A673 (cell line): ENCODE results near the gene RSRC1. TPM values are rescaled to one million over a fixed set of nuclear protein-coding genes. Genes with fewer than 3 reads are reported as not detected.

ENCODE experiments used
- BruUV-seq: library from RNA; stranded (reverse); fragments of 400-500 nt; replicated peaks from 2 replicates; lab custom pipeline; 2021; lab: Mats Ljungman, UMichigan
- CTCF ChIA-PET: fragments of 300-600 bp; sonication (Branson Sonifier 250); formaldehyde crosslinking; loops from one replicate; lab custom pipeline; 2022; ENCODE audit warnings: antibody characterized with exemption; lab: Charles Lee
- POLR2A ChIA-PET: fragments of 300-600 bp; sonication (Branson Sonifier 250); formaldehyde crosslinking; loops from one replicate; lab custom pipeline; 2022; ENCODE audit warnings: antibody characterized with exemption; ENCODE audit not compliant: low non-redundant PET; lab: Charles Lee
- DNase-seq: peaks from one replicate; pipeline ENCODE4 v3.0.0-alpha.2; 2015; ENCODE audit warnings: low spot score
- H3K27ac ChIP-seq: fragments of 200-600 bp; sonication (generic); 2 replicates; pipeline ENCODE4 v1.5.1; 2016; ENCODE audit warnings: mixed run types, low read depth, mild to moderate bottlenecking, mixed read lengths, antibody characterized with exemption, low read length; ENCODE audit not compliant: poor library complexity, severe bottlenecking
- H3K27me3 ChIP-seq: fragments of 200-600 bp; sonication (generic); replicated peaks from 2 replicates; pipeline ENCODE4 v1.6.1; 2017; ENCODE audit warnings: mixed run types, low read depth, mild to moderate bottlenecking, mixed read lengths, antibody characterized with exemption, low read length; ENCODE audit not compliant: insufficient read depth, poor library complexity
- H3K36me3 ChIP-seq: fragments of 200-600 bp; sonication (generic); 2 replicates; pipeline ENCODE4 v1.6.1; 2016; ENCODE audit warnings: mixed run types, mild to moderate bottlenecking, mixed read lengths, antibody characterized with exemption, low read length; ENCODE audit not compliant: insufficient read depth, poor library complexity, severe bottlenecking
- H3K4me1 ChIP-seq: fragments of 200-600 bp; sonication (generic); 2 replicates; pipeline ENCODE4 v1.6.1; 2017; ENCODE audit warnings: mixed run types, mild to moderate bottlenecking, mixed read lengths, antibody characterized with exemption, low read length; ENCODE audit not compliant: insufficient read depth, poor library complexity, severe bottlenecking
- H3K4me3 ChIP-seq: fragments of 200-600 bp; sonication (generic); 2 replicates; pipeline ENCODE4 v1.5.1; 2016; ENCODE audit warnings: low read depth, mixed run types, mild to moderate bottlenecking, mixed read lengths, low read length; ENCODE audit not compliant: poor library complexity, severe bottlenecking
- H3K9me3 ChIP-seq: fragments of 200-600 bp; sonication (generic); 2 replicates; pipeline ENCODE4 v1.6.1; 2016; ENCODE audit warnings: mixed run types, low read depth, mild to moderate bottlenecking, mixed read lengths, antibody characterized with exemption, low read length; ENCODE audit not compliant: poor library complexity, severe bottlenecking
- CTCF ChIP-seq: fragments of 300-800, 200-600 bp; sonication (generic); conservative IDR thresholded peaks from 2 replicates; pipeline ENCODE4 v1.5.1; 2017; ENCODE audit warnings: low read depth, mild to moderate bottlenecking, antibody characterized with exemption, low read length, moderate library complexity, mixed read lengths
- EZH2 ChIP-seq: fragments of 200-600 bp; sonication (generic); IDR thresholded peaks from 2 replicates; pipeline ENCODE4 v1.6.1; 2017; ENCODE audit warnings: borderline replicate concordance, low read depth, mild to moderate bottlenecking, mixed read lengths, antibody characterized with exemption, low read length; ENCODE audit not compliant: poor library complexity, severe bottlenecking
- intact Hi-C: fragments of 100-400 bp; cut with micrococcal nuclease; formaldehyde crosslinking; loops from one replicate; pipeline ENCODE4 v1.10.0; 2022; ENCODE audit not compliant: unreplicated experiment
- total RNA-seq: library from RNA; stranded (reverse); gene quantifications from 2 replicates; pipeline ENCODE4 v1.2.3, GENCODE V29; 2021

The RSRC1 gene
- total RNA-seq, 1 experiment from 2014 or later = 59.4 TPM

GRCh38 chr3:158127250-158128219 is 17.6 kb downstream of the RSRC1 start:
- H3K27me3 ChIP-seq = no peaks in the 10 kb centered on the region
- no peak overlapping the region for H3K4me3 ChIP-seq
- no peaks in the 10 kb centered on the region for H3K4me1 ChIP-seq
- peaks cover 32% of the 10 kb centered on the region for H3K36me3 ChIP-seq
- TF ChIP-seq EZH2 (no peak), CTCF (no peak)
- no peak for DNase-seq
- no TSS peak for BruUV-seq
- ChIA-PET POLR2A (no interaction called here), CTCF (no interaction called here)
- no peak overlapping the region for H3K27ac ChIP-seq
- H3K9me3 ChIP-seq = no peaks in the 10 kb centered on the region
- intact Hi-C loops = no loop called here

GRCh38 chr3:158128755-158129154 is 18.9 kb downstream of the RSRC1 start:
- TF ChIP-seq CTCF (no peak), EZH2 (no peak)
- no peak for DNase-seq
- no peak overlapping the region for H3K27ac ChIP-seq
- no TSS peak for BruUV-seq
- ChIA-PET CTCF (no interaction called here), POLR2A (no interaction called here)
- no peaks in the 10 kb centered on the region for H3K9me3 ChIP-seq
- intact Hi-C loops = no loop called here
- no peak overlapping the region for H3K4me3 ChIP-seq
- H3K36me3 ChIP-seq = peaks cover 27% of the 10 kb centered on the region
- H3K27me3 ChIP-seq = no peaks in the 10 kb centered on the region
- no peaks in the 10 kb centered on the region for H3K4me1 ChIP-seq

GRCh38 chr3:158134363-158134762 is 24.5 kb downstream of the RSRC1 start:
- Histone ChIP-seq H3K36me3 (no peaks in the 10 kb centered on the region), H3K4me1 (no peaks in the 10 kb centered on the region), H3K27ac (no peak overlapping the region), H3K4me3 (no peak overlapping the region), H3K9me3 (no peaks in the 10 kb centered on the region), H3K27me3 (no peaks in the 10 kb centered on the region)
- intact Hi-C loops = no loop called here
- ChIA-PET POLR2A (no interaction called here), CTCF (no interaction called here)
- no peak for DNase-seq
- TF ChIP-seq CTCF (no peak), EZH2 (no peak)
- no TSS peak for BruUV-seq
